ENCODE measurements around the gene TMEM270.

- TF ChIP-seq CTCF (IDR thresholded peaks at IDR 0.05) (no peak), POLR2A (IDR thresholded peaks at IDR 0.05) (no peak)
Measured at GRCh38 chr7:73838642-73839041, 22.3 kb upstream of the TMEM270 start.
